ENCODE measurements around the gene ZNF566.

The ZNF566 gene

DNA sequence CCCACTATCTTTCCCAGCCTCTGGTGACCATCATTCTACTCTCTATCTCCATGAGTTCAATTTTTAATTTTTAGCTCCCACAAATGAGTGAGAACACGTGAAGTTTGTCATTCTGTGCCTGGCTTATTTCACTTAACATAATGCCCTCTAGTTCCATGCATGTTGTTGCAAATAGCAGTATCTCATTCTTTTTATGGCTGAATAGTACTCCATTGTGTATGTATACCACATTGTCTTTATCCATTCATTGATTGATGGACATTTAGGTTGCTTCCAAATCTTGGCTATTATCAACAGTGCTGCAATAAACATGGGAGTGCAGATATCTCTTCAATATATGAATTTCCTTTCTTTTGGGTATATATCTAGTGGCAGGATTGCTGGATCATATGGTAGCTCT is 48.0 kb downstream of the ZNF566 start:
- no peak for DNase-seq (ENCODE audit: low read depth in 2 of 2)

DNA sequence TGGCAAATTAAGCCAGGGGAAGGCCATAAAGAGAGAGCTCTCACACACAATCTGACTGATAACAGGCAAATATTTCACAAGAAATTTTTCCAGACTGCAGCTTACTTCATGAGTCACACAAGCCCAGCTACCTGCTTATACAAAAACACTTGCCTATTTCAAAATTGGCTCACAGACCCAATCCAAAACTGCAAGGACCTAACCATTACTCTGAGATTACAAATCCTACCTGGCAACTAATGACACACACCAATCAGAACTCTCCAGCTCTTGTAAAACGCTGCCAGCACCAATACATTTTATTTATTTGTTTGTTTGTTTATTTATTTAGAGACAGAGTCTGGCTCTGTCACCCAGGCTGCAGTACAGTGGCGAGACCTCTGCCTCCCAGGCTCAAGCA is 52.8 kb downstream of the ZNF566 start:
- DNase-seq (ENCODE audit: low read depth in 2 of 2), result no peak

DNA sequence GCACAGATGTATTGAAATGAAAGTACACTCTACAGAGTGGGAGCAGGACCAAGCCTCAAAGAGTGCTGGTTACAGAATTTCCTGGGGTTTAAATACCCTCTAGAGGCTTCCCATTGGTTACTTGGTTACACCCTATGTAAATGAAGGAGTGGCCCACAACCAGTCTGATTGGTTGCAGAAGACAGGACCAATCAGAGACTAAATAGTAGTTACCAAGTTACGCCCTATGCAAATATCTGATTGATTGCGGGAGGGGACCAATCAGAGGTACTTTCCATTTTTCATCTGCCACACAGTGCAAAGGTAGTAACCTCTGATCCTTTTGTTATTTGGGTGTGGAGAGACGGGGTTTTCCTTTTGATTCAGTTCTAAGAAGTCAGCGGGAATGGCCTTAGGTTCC is 65.4 kb downstream of the ZNF566 start:
- DNase-seq (ENCODE audit: low read depth in 2 of 2), result no peak

DNA sequence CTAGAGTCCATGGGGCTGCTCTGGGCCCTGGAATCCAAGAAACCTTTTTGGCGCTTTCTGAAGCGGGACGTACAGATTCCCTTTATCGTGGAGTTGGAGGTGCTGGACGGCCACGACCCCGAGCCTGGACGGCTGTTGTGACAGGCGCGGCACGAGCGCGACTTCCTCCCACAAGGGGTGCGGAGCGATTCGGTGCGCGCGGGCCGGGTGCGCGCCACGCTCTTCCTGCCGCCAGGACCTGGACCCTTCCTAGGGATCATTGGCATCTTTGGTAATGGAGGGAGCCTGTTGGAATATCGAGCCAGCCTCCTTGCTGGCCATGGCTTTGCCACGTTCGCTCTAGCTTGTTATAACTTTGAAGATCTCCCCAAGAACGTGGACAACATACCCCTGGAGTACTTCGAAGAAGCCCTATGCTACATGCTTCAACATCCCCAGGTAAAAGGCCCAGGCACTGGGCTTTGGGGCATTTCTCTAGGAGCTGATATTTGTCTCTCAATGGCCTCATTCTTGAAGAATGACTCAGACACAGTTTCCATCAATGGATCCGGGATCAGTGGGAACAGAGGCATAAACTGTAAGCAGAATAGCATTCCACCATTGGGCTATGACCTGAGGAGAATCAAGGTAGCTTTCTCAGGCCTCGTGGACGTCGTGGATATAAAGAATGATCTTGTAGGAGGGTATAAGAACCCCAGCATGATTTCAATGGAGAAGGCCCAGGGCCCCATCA is 67.4 kb downstream of the ZNF566 start:
- no peak for DNase-seq (ENCODE audit: low read depth in 2 of 2)

DNA sequence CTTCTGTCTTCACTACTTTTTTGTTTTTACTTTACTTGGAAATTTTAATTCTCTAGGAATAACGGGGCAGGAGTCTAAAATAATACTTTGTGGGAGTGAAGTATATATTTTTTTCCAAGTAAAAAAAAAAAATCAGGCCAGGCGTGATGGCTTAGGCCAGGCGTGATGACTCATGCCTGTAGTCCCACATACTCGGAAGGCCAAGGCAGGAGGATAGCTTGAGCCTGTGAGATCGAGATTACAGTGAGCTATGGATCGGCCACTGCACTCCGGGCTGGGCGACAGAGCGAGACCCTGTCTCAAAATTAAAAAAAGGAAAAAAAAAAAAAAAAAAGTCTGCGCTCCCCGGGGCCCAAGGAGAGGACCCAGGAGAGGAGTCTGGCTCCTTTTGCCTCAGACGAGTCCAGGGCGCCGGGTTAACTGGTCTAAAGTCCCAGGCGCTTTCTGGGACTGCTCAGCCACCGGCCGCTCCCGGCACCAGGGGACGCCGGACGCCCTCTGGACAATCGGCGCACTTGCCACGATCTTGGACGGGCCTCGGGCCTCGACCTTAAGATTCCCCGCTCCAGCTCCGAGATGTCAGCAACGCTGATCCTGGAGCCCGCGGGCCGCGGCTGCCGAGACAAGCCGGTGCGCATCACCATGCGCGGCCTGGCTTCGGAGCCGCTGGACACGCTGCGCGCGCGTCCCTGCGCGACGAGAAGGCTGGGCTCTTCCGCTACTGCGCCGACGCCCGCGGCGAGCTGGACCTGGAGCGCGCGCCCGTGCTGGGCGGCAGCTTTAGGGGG is 68.2 kb downstream of the ZNF566 start:
- no peak for DNase-seq (ENCODE audit: low read depth in 2 of 2)

DNA sequence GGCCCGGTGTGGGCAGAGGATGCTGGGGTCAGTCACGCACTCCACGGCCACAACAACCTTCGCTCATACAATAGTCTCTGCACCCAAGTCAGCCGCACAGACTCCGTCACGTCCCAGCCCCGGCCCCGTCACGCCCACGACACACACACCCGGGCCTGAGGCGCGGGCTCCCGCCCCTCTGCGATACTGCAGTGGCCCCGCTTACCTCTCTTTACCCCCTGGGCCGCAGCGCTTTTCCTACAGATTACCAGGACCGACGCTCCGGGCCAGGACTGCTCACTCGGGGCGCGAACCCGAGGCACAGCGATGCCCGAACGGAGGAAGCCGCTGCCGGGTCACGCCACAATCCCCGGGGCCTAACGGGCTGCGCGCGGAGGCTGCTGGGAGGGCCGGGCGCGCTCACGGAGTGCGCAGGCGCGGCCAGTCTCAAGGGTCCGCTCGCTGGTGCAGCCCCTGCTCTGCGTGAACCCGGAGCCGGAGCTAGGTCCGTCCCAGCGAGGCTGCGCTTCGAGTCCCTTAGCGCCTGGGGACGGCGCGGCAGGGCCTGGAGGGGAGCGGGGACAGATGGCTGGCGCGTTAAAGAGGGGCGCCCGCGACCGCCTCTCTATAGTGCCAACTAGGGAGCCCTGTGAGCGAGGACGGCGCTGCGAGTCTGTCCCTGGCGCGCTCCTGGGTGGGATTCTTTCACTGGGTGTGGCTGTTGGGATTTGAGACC is 70.9 kb downstream of the ZNF566 start, which contains the start of gene ZFP82:
TSS of gene ZFP82 (minus strand) at position 358 of the 715 bp plus-strand sequence. CDS start 8,855 bp downstream, outside the sequence.
- peak; percentile 37 to 47 for DNase-seq (ENCODE audit: low read depth in 2 of 2)

GRCh38 chr19:36417752-36418286 is 71.5 kb downstream of the ZNF566 start:
- no peak for DNase-seq (ENCODE audit: low read depth in 2 of 2)

- DNase-seq (ENCODE audit: low read depth in 2 of 2), result no peak
These were observed 79.5 kb downstream of the ZNF566 start for GRCh38 chr19:36409841-36410240.

DNA sequence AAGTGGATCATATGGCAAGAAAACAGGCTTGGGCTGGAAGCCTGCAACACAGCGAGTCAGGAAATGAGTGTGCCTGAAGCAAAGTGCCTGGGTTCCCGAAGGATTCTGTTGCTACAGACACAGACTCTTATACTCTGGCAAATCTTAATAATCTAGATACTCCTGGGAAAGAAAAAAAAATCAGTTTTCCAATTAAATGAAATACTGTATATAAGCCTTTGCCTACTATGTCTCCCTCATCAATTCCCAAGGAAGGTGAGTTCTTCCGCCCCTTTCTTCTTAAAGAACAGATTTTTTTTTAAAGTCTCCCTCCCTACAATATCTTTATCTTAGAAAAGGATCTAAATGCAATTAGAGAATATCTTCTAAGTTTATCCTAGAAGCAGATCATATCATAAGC is 81.3 kb downstream of the ZNF566 start:
- DNase-seq (ENCODE audit: low read depth in 2 of 2), result no peak

- no peak for DNase-seq (ENCODE audit: low read depth in 2 of 2)
These were observed 84.9 kb downstream of the ZNF566 start for GRCh38 chr19:36404498-36404897.

DNA sequence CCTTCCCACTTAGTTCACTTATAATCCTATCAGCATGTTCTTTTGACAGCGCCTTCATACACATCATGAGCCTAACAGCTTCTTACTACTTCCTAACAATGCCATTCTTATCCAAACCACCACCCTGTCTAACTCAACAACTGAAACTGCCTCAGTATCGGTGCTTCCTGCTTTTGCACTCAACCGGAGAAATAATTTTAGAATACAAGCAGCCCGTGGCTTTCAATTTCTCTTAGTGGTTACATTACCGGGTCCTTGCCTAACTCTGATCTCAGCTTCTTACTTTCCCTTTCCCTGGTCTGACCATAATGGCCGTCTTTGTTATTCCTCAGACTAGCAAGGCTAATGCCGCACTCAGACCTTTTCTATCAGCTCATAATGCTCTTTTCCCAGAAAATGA is 87.9 kb downstream of the ZNF566 start:
- no peak for DNase-seq (ENCODE audit: low read depth in 2 of 2)

DNA sequence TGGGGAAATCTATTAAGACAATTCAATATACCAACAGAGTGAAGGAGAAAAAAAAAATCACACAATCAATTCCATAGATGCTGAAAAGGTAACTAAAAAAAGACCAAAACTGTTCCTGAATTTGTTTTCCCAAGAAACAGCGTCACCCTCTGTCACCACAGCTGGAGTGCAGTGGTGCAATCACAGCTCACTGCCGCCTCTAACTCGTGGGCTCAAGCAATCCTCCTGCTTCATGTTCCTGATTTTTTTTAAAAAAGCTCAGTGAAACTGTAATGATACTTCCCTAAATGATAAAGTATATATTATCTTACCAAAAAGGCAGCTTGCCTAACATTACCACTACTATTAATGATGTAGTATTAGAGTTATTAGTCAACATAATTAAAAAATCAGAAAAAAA is 90.8 kb downstream of the ZNF566 start:
- no peak for DNase-seq (ENCODE audit: low read depth in 2 of 2)

Measured in stimulated activated CD4-positive, alpha-beta T cell treated with anti-CD3 and anti-CD28 coated beads, Interleukin-1b, Interleukin-23, amount 100 ng/mL, for 1 hour (primary cell).